HCT116 (cell line): ENCODE results near the gene HRH3. TPM values are rescaled to one million over a fixed set of nuclear protein-coding genes. Genes with fewer than 3 reads are reported as not detected.

Experiments
- ATAC-seq: fragments of 200-7000 bp; cut with Tn5 transposase; 2 replicates; pipeline ENCODE4 v1.9.1; 2020; ENCODE audit warnings: mild to moderate bottlenecking, moderate library complexity
- BruUV-seq: library from RNA; stranded (reverse); fragments of 400-500 nt; replicated peaks from 2 replicates; lab custom pipeline; 2021; lab: Mats Ljungman, UMichigan
- CTCF ChIA-PET: fragments of 300-600 bp; sonication (Branson Sonifier 250); formaldehyde crosslinking; loops from one replicate; lab custom pipeline; 2021; ENCODE audit warnings: antibody characterized with exemption; lab: Charles Lee
- POLR2A ChIA-PET: fragments of 300-600, 350-600 bp; sonication (Branson Sonifier 250); formaldehyde crosslinking; loops from one replicate; lab custom pipeline; 2021; ENCODE audit warnings: antibody characterized with exemption; lab: Charles Lee
- RAD21 ChIA-PET, 2 experiments: fragments of 300-600 bp; sonication (Branson Sonifier 250); formaldehyde crosslinking; loops; one replicate each; lab custom pipeline; 2023; ENCODE audit warnings: low total read pairs in 2 of 2; ENCODE audit not compliant: uncharacterized antibody in 2 of 2, unreplicated experiment in 2 of 2, low non-redundant PET in 1 of 2; lab: Charles Lee
- DNase-seq: peaks from one replicate; pipeline ENCODE4 v3.0.0-alpha.2; 2010; ENCODE audit warnings: low read depth, low spot score
- H2AFZ ChIP-seq: fragments of 200-600 bp; shearing (Covaris generic), sonication (generic); 2 replicates; pipeline ENCODE4 v1.6.1; 2017; ENCODE audit warnings: low read depth, mixed run types, mixed read lengths, antibody characterized with exemption, low read length; ENCODE audit not compliant: poor library complexity, severe bottlenecking
- H3K27ac ChIP-seq: 2 replicates; pipeline ENCODE4 v1.5.1; 2012; ENCODE audit warnings: low read depth, low read length
- H3K27me3 ChIP-seq: fragments of 200-600 bp; sonication (generic); 2 replicates; pipeline ENCODE4 v1.6.1; 2016; ENCODE audit warnings: mixed run types, low read length, mixed read lengths; ENCODE audit not compliant: insufficient read depth
- H3K36me3 ChIP-seq, 2 experiments: fragments of 200-500 bp in 1 of 2; fragments of 200-600 bp in 1 of 2; sonication (Bioruptor generic) in 1 of 2; sonication (generic) in 1 of 2; 2 replicates each; pipeline versions ENCODE4 v1.5.1 to v1.6.1; 2014 to 2016; ENCODE audit warnings: low read length in 2 of 2, inconsistent platforms in 1 of 2, mixed read lengths in 1 of 2, mixed run types in 1 of 2; ENCODE audit not compliant: insufficient read depth in 2 of 2, control insufficient read depth in 1 of 2
- H3K4me1 ChIP-seq, 2 experiments: fragments of 200-600 bp in 1 of 2; sonication (generic) in 1 of 2; 2 replicates each; pipeline versions ENCODE4 v1.5.1 to v1.6.1; 2012 to 2017; ENCODE audit warnings: low read length in 2 of 2, inconsistent platforms in 1 of 2, mild to moderate bottlenecking in 1 of 2, mixed read lengths in 1 of 2, mixed run types in 1 of 2, moderate library complexity in 1 of 2; ENCODE audit not compliant: insufficient read depth in 2 of 2, control insufficient read depth in 1 of 2
- H3K4me2 ChIP-seq: fragments of 200-600 bp; sonication (generic); 2 replicates; pipeline ENCODE4 v1.6.1; 2017; ENCODE audit warnings: mixed run types, low read length, mixed read lengths
- H3K4me3 ChIP-seq, 2 experiments: fragments of 200-600 bp in 1 of 2; sonication (generic) in 1 of 2; replicated peaks in 1 of 2; 2 replicates each; pipeline ENCODE4 v1.5.1; 2011 to 2016; ENCODE audit warnings: low read length in 2 of 2, control low read depth in 1 of 2, low read depth in 1 of 2, mild to moderate bottlenecking in 1 of 2, mixed read lengths in 1 of 2, mixed run types in 1 of 2
- H3K79me2 ChIP-seq: fragments of 200-600 bp; sonication (generic); 2 replicates; pipeline ENCODE4 v1.6.1; 2017; ENCODE audit warnings: mild to moderate bottlenecking, mixed run types, low read length, moderate library complexity, mixed read lengths; ENCODE audit not compliant: insufficient read depth
- H3K9ac ChIP-seq: fragments of 200-600 bp; sonication (generic); 2 replicates; pipeline ENCODE4 v1.6.1; 2016; ENCODE audit warnings: low read length, mixed read lengths
- H3K9me2 ChIP-seq: fragments of 200-600 bp; sonication (generic), shearing (Covaris generic); 2 replicates; pipeline ENCODE4 v1.6.1; 2017; ENCODE audit warnings: mixed run types, mild to moderate bottlenecking, moderate library complexity; ENCODE audit not compliant: insufficient read depth
- H3K9me3 ChIP-seq, 2 experiments: fragments of 200-500 bp in 1 of 2; fragments of 200-600 bp in 1 of 2; sonication (Bioruptor generic) in 1 of 2; sonication (generic) in 1 of 2; 2 replicates each; pipeline ENCODE4 v1.6.1; 2014 to 2017; ENCODE audit warnings: low read length in 2 of 2, mixed read lengths in 2 of 2, inconsistent platforms in 1 of 2, low read depth in 1 of 2, mild to moderate bottlenecking in 1 of 2, mixed run types in 1 of 2, moderate library complexity in 1 of 2; ENCODE audit not compliant: control insufficient read depth in 1 of 2, insufficient read depth in 1 of 2
- H4K20me1 ChIP-seq: fragments of 200-600 bp; sonication (generic), shearing (Covaris generic); 2 replicates; pipeline ENCODE4 v1.6.1; 2017; ENCODE audit warnings: mixed run types, mild to moderate bottlenecking, moderate library complexity; ENCODE audit not compliant: insufficient read depth
- ATF3 ChIP-seq: IDR thresholded peaks from 2 replicates; pipeline ENCODE4 v1.6.1; 2012
- ELF1 ChIP-seq: IDR thresholded peaks from 2 replicates; pipeline ENCODE4 v1.6.1; 2012; ENCODE audit warnings: low read depth, borderline replicate concordance
- EZH2phosphoT487 ChIP-seq: fragments of 200-600 bp; IDR thresholded peaks from 2 replicates; pipeline ENCODE4 v1.6.1; 2018; ENCODE audit warnings: antibody characterized with exemption, borderline replicate concordance
- POLR2A ChIP-seq: IDR thresholded peaks from 2 replicates; pipeline ENCODE4 v1.7.0; 2011; ENCODE audit warnings: borderline replicate concordance; ENCODE audit not compliant: insufficient read depth, insufficient read length; ENCODE audit errors: extremely low read depth
- RAD21 ChIP-seq: IDR thresholded peaks from 2 replicates; pipeline ENCODE4 v1.6.1; 2012; ENCODE audit warnings: low read depth, mild to moderate bottlenecking
- REST ChIP-seq: IDR thresholded peaks from 2 replicates; pipeline ENCODE4 v1.6.1; 2012; ENCODE audit warnings: low read depth
- TCF7L2 ChIP-seq: IDR thresholded peaks from 2 replicates; pipeline ENCODE4 v1.7.0; 2011; ENCODE audit warnings: borderline replicate concordance, inconsistent platforms; ENCODE audit not compliant: insufficient read depth, insufficient read length; ENCODE audit errors: extremely low read depth
- YY1 ChIP-seq: IDR thresholded peaks from 2 replicates; pipeline ENCODE4 v1.6.1; 2011; ENCODE audit warnings: low read length, low read depth, moderate library complexity, mild to moderate bottlenecking; ENCODE audit not compliant: insufficient replicate concordance; ENCODE audit errors: extremely low read depth
- ZFX ChIP-seq: fragments of 450-650 bp; IDR thresholded peaks from 2 replicates; pipeline ENCODE4 v1.6.1; 2017
- ZNF274 ChIP-seq: fragments of 200-500 bp; sonication (Bioruptor generic); IDR thresholded peaks from 2 replicates; pipeline ENCODE4 v1.6.1; 2014; ENCODE audit warnings: mild to moderate bottlenecking, low read depth, low read length, inconsistent platforms
- intact Hi-C: fragments of 100-400 bp; cut with micrococcal nuclease; formaldehyde crosslinking; loops from 2 replicates; pipeline ENCODE4 v1.10.0; 2022
- total RNA-seq: library from RNA; stranded (reverse); gene quantifications from one replicate; pipeline ENCODE4 v1.2.1, GENCODE V29; 2021; ENCODE audit not compliant: unreplicated experiment
- TF ChIP-seq, protein P1 (sequence below): IDR thresholded peaks from 2 replicates; pipeline ENCODE4 v1.6.1; 2012

Gene HRH3
- total RNA-seq, 1 experiment from 2014 or later = not detected

DNA sequence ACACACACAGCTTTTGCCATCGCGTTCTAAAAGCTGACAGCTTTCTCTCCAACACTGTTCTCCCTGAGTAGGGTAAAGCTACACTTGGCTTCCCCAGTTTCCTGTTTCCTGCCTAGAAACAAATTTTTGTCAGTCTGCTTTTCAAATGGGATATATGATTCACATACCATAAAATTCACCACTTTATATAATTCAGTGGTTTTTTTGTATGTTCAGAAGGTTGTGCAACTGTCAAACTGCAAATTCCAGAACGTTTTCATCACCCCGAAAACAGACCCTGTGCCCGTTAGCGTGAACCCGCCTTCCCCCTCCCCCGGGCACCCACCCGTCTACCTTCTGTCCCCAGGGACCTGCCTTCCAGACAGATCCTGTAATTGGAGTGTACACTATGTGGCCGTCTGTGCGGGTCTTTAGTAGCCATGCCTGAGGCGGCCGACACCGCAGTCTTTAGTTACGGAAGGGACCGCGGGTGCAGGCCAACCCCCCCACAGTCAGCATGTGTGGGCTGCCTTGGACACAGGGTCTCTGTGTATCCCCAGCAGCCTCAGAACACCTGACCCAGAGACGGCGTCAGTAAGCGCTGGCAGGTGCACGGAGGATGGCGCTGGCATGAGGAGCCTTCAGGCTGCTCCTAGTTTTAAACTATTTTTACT lies 16.6 kb downstream of the HRH3 start:
- H3K27me3 ChIP-seq = no peaks in the 10 kb centered on the region
- H2AFZ ChIP-seq = no peak overlapping the region
- DNase-seq (no peak), ATAC-seq (no peak)
- no TSS peak for BruUV-seq
- RAD21 ChIA-PET = no interaction called here
- no peak overlapping the region for H3K4me3 ChIP-seq
- no peaks in the 10 kb centered on the region for H3K79me2 ChIP-seq
- CTCF ChIA-PET = no interaction called here
- H3K4me1 ChIP-seq = no peaks in the 10 kb centered on the region
- H4K20me1 ChIP-seq = no peaks in the 10 kb centered on the region
- no peaks in the 10 kb centered on the region for H3K9me3 ChIP-seq
- H3K36me3 ChIP-seq = peaks cover 14 to 23% of the 10 kb centered on the region in 2 experiments; a peak in 3 of 4 replicates
- no peak overlapping the region for H3K27ac ChIP-seq
- POLR2A ChIA-PET = no interaction called here
- TF ChIP-seq ZFX (no peak), ELF1 (no peak), RAD21 (no peak), ATF3 (no peak), REST (no peak), TCF7L2 (no peak), YY1 (no peak), POLR2A (no peak), ZNF274 (no peak), EZH2phosphoT487 (no peak)
- TF ChIP-seq, protein P1, sequence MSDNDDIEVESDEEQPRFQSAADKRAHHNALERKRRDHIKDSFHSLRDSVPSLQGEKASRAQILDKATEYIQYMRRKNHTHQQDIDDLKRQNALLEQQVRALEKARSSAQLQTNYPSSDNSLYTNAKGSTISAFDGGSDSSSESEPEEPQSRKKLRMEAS = no peak
- no peak overlapping the region for H3K4me2 ChIP-seq
- H3K9me2 ChIP-seq = no peaks in the 10 kb centered on the region
- H3K9ac ChIP-seq = no peak overlapping the region
- intact Hi-C loops = no loop called here
